DOHH2 (cell line): Measurements from ENCODE around the gene KRT17.

Experiments used
- H3F3A ChIP-seq: fragments of 200-600 bp; sonication (generic), shearing (Covaris generic); 2 replicates; pipeline ENCODE4 v1.6.0; 2016; ENCODE audit warnings: antibody characterized with exemption, mild to moderate bottlenecking; ENCODE audit not compliant: control insufficient read depth, insufficient read depth
- H3K27ac ChIP-seq: fragments of 200-600 bp; sonication (generic); 2 replicates; pipeline ENCODE4 v1.5.1; 2014; ENCODE audit warnings: low read depth, mild to moderate bottlenecking, low read length, moderate library complexity
- H3K27me3 ChIP-seq: fragments of 200-600 bp; sonication (generic); 2 replicates; pipeline ENCODE4 v1.6.1; 2014; ENCODE audit warnings: mild to moderate bottlenecking, low read length, mixed read lengths; ENCODE audit not compliant: control insufficient read depth
- H3K36me3 ChIP-seq: fragments of 200-600 bp; sonication (generic); 2 replicates; pipeline ENCODE4 v1.6.1; 2014; ENCODE audit warnings: mild to moderate bottlenecking, low read length, moderate library complexity, mixed read lengths; ENCODE audit not compliant: control insufficient read depth
- H3K4me1 ChIP-seq: fragments of 200-600 bp; sonication (generic); 2 replicates; pipeline ENCODE4 v1.6.1; 2014; ENCODE audit warnings: mild to moderate bottlenecking, low read length, mixed read lengths; ENCODE audit not compliant: control insufficient read depth
- H3K4me2 ChIP-seq: fragments of 200-600 bp; sonication (generic); 2 replicates; pipeline ENCODE4 v1.6.0; 2014; ENCODE audit warnings: mild to moderate bottlenecking, low read length, moderate library complexity
- H3K4me3 ChIP-seq: fragments of 200-600 bp; sonication (generic); 2 replicates; pipeline ENCODE4 v1.5.1; 2014; ENCODE audit warnings: mild to moderate bottlenecking, low read length, mixed read lengths
- H3K79me2 ChIP-seq: fragments of 200-600 bp; sonication (generic); 2 replicates; pipeline ENCODE4 v1.6.1; 2014; ENCODE audit warnings: mild to moderate bottlenecking, low read length, mixed read lengths; ENCODE audit not compliant: control insufficient read depth
- H3K9me2 ChIP-seq: fragments of 200-600 bp; sonication (generic); replicated peaks from 2 replicates; pipeline ENCODE4 v1.6.1; 2014; ENCODE audit warnings: mild to moderate bottlenecking, low read length, mixed read lengths; ENCODE audit not compliant: control insufficient read depth
- H3K9me3 ChIP-seq: fragments of 200-600 bp; sonication (generic); 2 replicates; pipeline ENCODE4 v1.6.1; 2014; ENCODE audit warnings: antibody characterized with exemption, low read length, mixed read lengths; ENCODE audit not compliant: control insufficient read depth, insufficient read depth
- H4K20me1 ChIP-seq: fragments of 200-600 bp; sonication (generic); 2 replicates; pipeline ENCODE4 v1.6.0; 2014; ENCODE audit warnings: low read depth, mild to moderate bottlenecking, antibody characterized with exemption, low read length, moderate library complexity; ENCODE audit not compliant: control insufficient read depth, insufficient read depth
- EZH2phosphoT487 ChIP-seq: fragments of 200-600 bp; sonication (generic); IDR thresholded peaks from 2 replicates; pipeline ENCODE4 v1.6.1; 2017; ENCODE audit warnings: borderline replicate concordance, mild to moderate bottlenecking, antibody characterized with exemption, low read length, moderate library complexity, mixed read lengths
- TF ChIP-seq, protein P1 (sequence below): fragments of 200-600 bp; sonication (generic); IDR thresholded peaks from one replicate; pipeline ENCODE4 v1.5.1; 2014; ENCODE audit warnings: antibody characterized with exemption, mild to moderate bottlenecking, low read depth, low read length; ENCODE audit not compliant: poor library complexity, severe bottlenecking

The KRT17 gene

GRCh38 chr17:41636652-41637051 is 12.3 kb upstream of the KRT17 start:
- TF ChIP-seq, protein P1, sequence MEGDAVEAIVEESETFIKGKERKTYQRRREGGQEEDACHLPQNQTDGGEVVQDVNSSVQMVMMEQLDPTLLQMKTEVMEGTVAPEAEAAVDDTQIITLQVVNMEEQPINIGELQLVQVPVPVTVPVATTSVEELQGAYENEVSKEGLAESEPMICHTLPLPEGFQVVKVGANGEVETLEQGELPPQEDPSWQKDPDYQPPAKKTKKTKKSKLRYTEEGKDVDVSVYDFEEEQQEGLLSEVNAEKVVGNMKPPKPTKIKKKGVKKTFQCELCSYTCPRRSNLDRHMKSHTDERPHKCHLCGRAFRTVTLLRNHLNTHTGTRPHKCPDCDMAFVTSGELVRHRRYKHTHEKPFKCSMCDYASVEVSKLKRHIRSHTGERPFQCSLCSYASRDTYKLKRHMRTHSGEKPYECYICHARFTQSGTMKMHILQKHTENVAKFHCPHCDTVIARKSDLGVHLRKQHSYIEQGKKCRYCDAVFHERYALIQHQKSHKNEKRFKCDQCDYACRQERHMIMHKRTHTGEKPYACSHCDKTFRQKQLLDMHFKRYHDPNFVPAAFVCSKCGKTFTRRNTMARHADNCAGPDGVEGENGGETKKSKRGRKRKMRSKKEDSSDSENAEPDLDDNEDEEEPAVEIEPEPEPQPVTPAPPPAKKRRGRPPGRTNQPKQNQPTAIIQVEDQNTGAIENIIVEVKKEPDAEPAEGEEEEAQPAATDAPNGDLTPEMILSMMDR: no peak
- no peak for TF ChIP-seq EZH2phosphoT487
- H3F3A ChIP-seq: no peaks in the 10 kb centered on the region
- H3K4me2 ChIP-seq: no peak overlapping the region
- H3K4me3 ChIP-seq: no peak overlapping the region
- H3K27ac ChIP-seq: no peak overlapping the region
- no peaks in the 10 kb centered on the region for H3K79me2 ChIP-seq
- no peaks in the 10 kb centered on the region for H3K27me3 ChIP-seq
- H3K4me1 ChIP-seq: no peaks in the 10 kb centered on the region
- no peaks in the 10 kb centered on the region; the same call in 1 of the 2 replicates for H3K9me3 ChIP-seq
- no peaks in the 10 kb centered on the region for H3K9me2 ChIP-seq
- no peaks in the 10 kb centered on the region for H4K20me1 ChIP-seq
- no peaks in the 10 kb centered on the region for H3K36me3 ChIP-seq

GRCh38 chr17:41635121-41636097 is 11.0 kb upstream of the KRT17 start:
- H3K27ac ChIP-seq: no peak overlapping the region
- H3F3A ChIP-seq: no peaks in the 10 kb centered on the region
- no peak for TF ChIP-seq EZH2phosphoT487
- TF ChIP-seq, protein P1: no peak
- no peaks in the 10 kb centered on the region for H3K9me2 ChIP-seq
- no peaks in the 10 kb centered on the region for H3K79me2 ChIP-seq
- H3K27me3 ChIP-seq: no peaks in the 10 kb centered on the region
- H3K9me3 ChIP-seq: no peaks in the 10 kb centered on the region; the same call in 1 of the 2 replicates
- H3K4me1 ChIP-seq: no peaks in the 10 kb centered on the region
- H4K20me1 ChIP-seq: no peaks in the 10 kb centered on the region
- H3K4me2 ChIP-seq: no peak overlapping the region
- H3K36me3 ChIP-seq: no peaks in the 10 kb centered on the region
- H3K4me3 ChIP-seq: no peak overlapping the region

DNA sequence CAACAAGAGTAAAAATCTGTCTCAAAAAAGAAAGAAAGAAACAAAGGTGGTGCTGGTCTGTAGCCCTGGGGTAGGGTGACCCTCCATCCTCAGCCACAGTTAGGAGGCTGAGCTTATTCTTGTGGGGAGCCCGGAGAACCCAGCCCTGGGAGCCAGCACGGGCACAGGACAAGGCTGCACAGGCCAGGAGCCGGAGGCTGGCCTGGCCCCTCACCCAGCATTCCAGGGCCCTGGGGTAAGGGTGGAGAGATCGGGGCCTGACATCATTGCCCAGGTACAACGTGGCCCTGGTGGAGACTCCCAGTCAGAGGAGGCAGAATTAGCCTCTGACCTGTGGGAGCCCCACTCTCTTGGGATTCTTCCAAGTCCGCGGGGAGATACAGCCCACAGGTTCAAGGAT is 10.3 kb upstream of the KRT17 start:
- Histone ChIP-seq H3K27ac (no peak overlapping the region), H3K9me2 (no peaks in the 10 kb centered on the region), H3K4me2 (no peak overlapping the region), H3K4me3 (no peak overlapping the region), H3K4me1 (no peaks in the 10 kb centered on the region), H3K79me2 (no peaks in the 10 kb centered on the region), H3K27me3 (no peaks in the 10 kb centered on the region), H4K20me1 (no peaks in the 10 kb centered on the region), H3F3A (no peaks in the 10 kb centered on the region), H3K9me3 (no peaks in the 10 kb centered on the region; the same call in 1 of the 2 replicates), H3K36me3 (no peaks in the 10 kb centered on the region)
- no peak for TF ChIP-seq EZH2phosphoT487
